ENCODE measurements around the gene MAPK11.
A peak's percentile ranks its signal among the peaks of the same experiment; 100 is the strongest.

The MAPK11 gene

GRCh38 chr22:50302041-50302541, 31.9 kb upstream of the MAPK11 start:
- Mint-ChIP-seq H3K27me3 (peaks cover 5% of the 10 kb centered on the region), H3K4me1 (peaks cover 6% of the 10 kb centered on the region), H3K9me3 (no peaks in the 10 kb centered on the region), H3K36me3 (no peaks in the 10 kb centered on the region), H3K27ac (no peak overlapping the region), H3K4me3 (no peak overlapping the region)

- H3K4me1 Mint-ChIP-seq = peaks cover 6% of the 10 kb centered on the region
- H3K27ac Mint-ChIP-seq = no peak overlapping the region
- H3K27me3 Mint-ChIP-seq = peaks cover 5% of the 10 kb centered on the region
- no peaks in the 10 kb centered on the region for H3K36me3 Mint-ChIP-seq
- H3K4me3 Mint-ChIP-seq = no peak overlapping the region
- H3K9me3 Mint-ChIP-seq = no peaks in the 10 kb centered on the region
Observed at GRCh38 chr22:50301581-50301991, 31.4 kb upstream of the MAPK11 start.

GRCh38 chr22:50300620-50301257, 30.6 kb upstream of the MAPK11 start:
- Mint-ChIP-seq H3K27me3 (peaks cover 2% of the 10 kb centered on the region), H3K4me3 (no peak overlapping the region), H3K9me3 (no peaks in the 10 kb centered on the region), H3K27ac (no peak overlapping the region), H3K36me3 (no peaks in the 10 kb centered on the region), H3K4me1 (no peaks in the 10 kb centered on the region)

GRCh38 chr22:50299785-50300619, 29.8 kb upstream of the MAPK11 start:
- no peaks in the 10 kb centered on the region for H3K9me3 Mint-ChIP-seq
- H3K27ac Mint-ChIP-seq = no peak overlapping the region
- H3K27me3 Mint-ChIP-seq = peaks cover 3% of the 10 kb centered on the region
- no peaks in the 10 kb centered on the region for H3K4me1 Mint-ChIP-seq
- H3K36me3 Mint-ChIP-seq = no peaks in the 10 kb centered on the region
- H3K4me3 Mint-ChIP-seq = no peak overlapping the region

GRCh38 chr22:50298937-50299784, 29.0 kb upstream of the MAPK11 start:
- no peaks in the 10 kb centered on the region for H3K4me1 Mint-ChIP-seq
- no peak overlapping the region for H3K27ac Mint-ChIP-seq
- H3K9me3 Mint-ChIP-seq = no peaks in the 10 kb centered on the region
- H3K4me3 Mint-ChIP-seq = no peak overlapping the region
- peaks cover 2% of the 10 kb centered on the region for H3K27me3 Mint-ChIP-seq
- no peaks in the 10 kb centered on the region for H3K36me3 Mint-ChIP-seq

GRCh38 chr22:50298266-50298637, 28.1 kb upstream of the MAPK11 start:
- Mint-ChIP-seq H3K27me3 (peaks cover 1% of the 10 kb centered on the region), H3K36me3 (no peaks in the 10 kb centered on the region), H3K4me1 (no peaks in the 10 kb centered on the region), H3K27ac (no peak overlapping the region), H3K9me3 (no peaks in the 10 kb centered on the region), H3K4me3 (no peak overlapping the region)

GRCh38 chr22:50297510-50298265, 27.5 kb upstream of the MAPK11 start:
- Mint-ChIP-seq H3K36me3 (no peaks in the 10 kb centered on the region), H3K4me3 (no peak overlapping the region), H3K27ac (peak overlapping the region; percentile 47)

GRCh38 chr22:50296658-50297490, 26.7 kb upstream of the MAPK11 start:
- no peak overlapping the region for H3K27ac Mint-ChIP-seq
- H3K4me3 Mint-ChIP-seq = no peak overlapping the region
- H3K9me3 Mint-ChIP-seq = no peaks in the 10 kb centered on the region
- H3K27me3 Mint-ChIP-seq = peaks cover 10% of the 10 kb centered on the region
- H3K4me1 Mint-ChIP-seq = peaks cover 6% of the 10 kb centered on the region
- no peaks in the 10 kb centered on the region for H3K36me3 Mint-ChIP-seq

More at GRCh38 chr22:50297510-50298265, 27.5 kb upstream of the MAPK11 start:
- Mint-ChIP-seq H3K4me1 (peaks cover 3% of the 10 kb centered on the region), H3K9me3 (no peaks in the 10 kb centered on the region), H3K27me3 (peaks cover 5% of the 10 kb centered on the region)

- Mint-ChIP-seq H3K4me3 (no peak overlapping the region), H3K4me1 (peaks cover 6% of the 10 kb centered on the region), H3K27me3 (peaks cover 14% of the 10 kb centered on the region), H3K27ac (no peak overlapping the region), H3K9me3 (no peaks in the 10 kb centered on the region), H3K36me3 (no peaks in the 10 kb centered on the region)
Observed at GRCh38 chr22:50294319-50294656, 24.1 kb upstream of the MAPK11 start.

GRCh38 chr22:50293441-50294318, 23.5 kb upstream of the MAPK11 start:
- H3K4me3 Mint-ChIP-seq = no peak overlapping the region
- no peak overlapping the region for H3K27ac Mint-ChIP-seq
- H3K4me1 Mint-ChIP-seq = peaks cover 6% of the 10 kb centered on the region
- H3K36me3 Mint-ChIP-seq = no peaks in the 10 kb centered on the region
- H3K27me3 Mint-ChIP-seq = peaks cover 14% of the 10 kb centered on the region
- no peaks in the 10 kb centered on the region for H3K9me3 Mint-ChIP-seq

GRCh38 chr22:50292643-50293440, 22.7 kb upstream of the MAPK11 start:
- no peak overlapping the region for H3K27ac Mint-ChIP-seq

GRCh38 chr22:50289942-50290630, 19.9 kb upstream of the MAPK11 start:
- peaks cover 6% of the 10 kb centered on the region for H3K4me1 Mint-ChIP-seq
- no peak overlapping the region for H3K4me3 Mint-ChIP-seq
- no peaks in the 10 kb centered on the region for H3K9me3 Mint-ChIP-seq
- no peak overlapping the region for H3K27ac Mint-ChIP-seq
- H3K36me3 Mint-ChIP-seq = no peaks in the 10 kb centered on the region
- H3K27me3 Mint-ChIP-seq = peaks cover 12% of the 10 kb centered on the region

More at GRCh38 chr22:50292643-50293440, 22.7 kb upstream of the MAPK11 start:
- Mint-ChIP-seq H3K36me3 (no peaks in the 10 kb centered on the region), H3K4me3 (peak overlapping the region; percentile 39), H3K27me3 (peaks cover 14% of the 10 kb centered on the region), H3K9me3 (no peaks in the 10 kb centered on the region), H3K4me1 (peaks cover 6% of the 10 kb centered on the region)

Measured in activated naive CD4-positive, alpha-beta T cell treated with anti-CD3 and anti-CD28 coated beads, Interleukin-2, amount 50 U/mL, for 24 hours (primary cell).